ENCODE data around the gene SLAMF1.
"Not testable (repeated sequence)": the region's sequence is repeated elsewhere in the genome, so short reads cannot be mapped to it uniquely, and the experiment has no call there.

SLAMF1 gene

GRCh38 chr1:160664573-160665051, 17.8 kb upstream of the SLAMF1 start:
- no peak for DNase-seq

GRCh38 chr1:160662910-160663309, 16.1 kb upstream of the SLAMF1 start:
- DNase-seq = peak in 1 of 2 experiments; percentile 8

- DNase-seq = no peak
Measured at GRCh38 chr1:160659566-160659965, 12.7 kb upstream of the SLAMF1 start.

- no peak for DNase-seq
Measured at GRCh38 chr1:160658814-160659193, 12.0 kb upstream of the SLAMF1 start.

GRCh38 chr1:160658162-160658813, 11.4 kb upstream of the SLAMF1 start:
- DNase-seq = no peak

GRCh38 chr1:160657250-160657781, 10.5 kb upstream of the SLAMF1 start:
- DNase-seq = peak; percentile 53 to 61

- no peak for DNase-seq
Measured at GRCh38 chr1:160656737-160657136, 9.9 kb upstream of the SLAMF1 start.

GRCh38 chr1:160653620-160654016, 6.8 kb upstream of the SLAMF1 start:
- no peak for DNase-seq

- no peak for DNase-seq
Measured at GRCh38 chr1:160652924-160653619, 6.2 kb upstream of the SLAMF1 start.

GRCh38 chr1:160652065-160652641, 5.3 kb upstream of the SLAMF1 start:
- DNase-seq = not testable (repeated sequence)

GRCh38 chr1:160651433-160652064, 4.7 kb upstream of the SLAMF1 start:
- DNase-seq = no peak

GRCh38 chr1:160647329-160647720, 481 bp upstream of the SLAMF1 start:
- DNase-seq = no peak

GRCh38 chr1:160646180-160646579, 664 bp downstream of the SLAMF1 start:
- DNase-seq = no peak

- DNase-seq = no peak
Measured at GRCh38 chr1:160645386-160646130, 1.3 kb downstream of the SLAMF1 start.

GRCh38 chr1:160644399-160644798, 2.4 kb downstream of the SLAMF1 start:
- DNase-seq = no peak

- no peak for DNase-seq
Measured at GRCh38 chr1:160643138-160643537, 3.7 kb downstream of the SLAMF1 start.

- no peak for DNase-seq
Measured at GRCh38 chr1:160642281-160642644, 4.6 kb downstream of the SLAMF1 start.

- no peak for DNase-seq
Measured at GRCh38 chr1:160641323-160642280, 5.2 kb downstream of the SLAMF1 start.

- DNase-seq = peak; percentile 16 to 19
Measured at GRCh38 chr1:160640359-160641123, 6.3 kb downstream of the SLAMF1 start.

- DNase-seq = no peak
Measured at GRCh38 chr1:160639652-160640051, 7.2 kb downstream of the SLAMF1 start.

GRCh38 chr1:160638926-160639325, 7.9 kb downstream of the SLAMF1 start:
- DNase-seq = no peak

Data from AML-193 (cell line).